HG03066 (cell line): ENCODE results near the gene ANO3.
A peak's percentile ranks its signal among the peaks of the same experiment; 100 is the strongest.
"Not testable (repeated sequence)": the region's sequence is repeated elsewhere in the genome, so short reads cannot be mapped to it uniquely, and the experiment has no call there.

Source experiments
- ATAC-seq: cut with Tn5 transposase; IDR thresholded peaks from one replicate; pipeline ENCODE4 v1.9.1; 2021; ENCODE audit warnings: low read depth; ENCODE audit not compliant: unreplicated experiment

ANO3 gene

GRCh38 chr11:26613759-26614158, 281.8 kb downstream of the ANO3 start:
- ATAC-seq = no peak

DNA sequence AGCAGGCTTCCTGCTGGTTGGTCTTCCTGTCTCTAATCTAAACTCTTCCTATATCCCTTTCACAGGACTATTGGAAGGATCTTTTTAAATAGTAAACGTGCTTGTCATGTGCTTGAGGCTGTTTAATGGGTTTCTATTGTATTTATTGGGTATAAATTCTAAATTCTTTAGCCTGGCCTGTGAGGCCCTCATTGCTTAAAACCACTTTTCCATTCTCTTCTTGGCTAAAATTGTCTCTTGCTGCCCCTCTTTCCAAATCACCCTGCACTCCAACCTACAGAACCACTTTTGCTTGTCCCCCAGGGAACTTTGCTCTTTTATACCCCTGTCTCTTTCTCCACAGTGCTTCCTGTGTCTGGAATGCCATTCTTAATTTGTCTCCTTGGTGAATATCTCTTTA, 286.5 kb downstream of the ANO3 start:
- ATAC-seq = no peak

GRCh38 chr11:26620282-26621045, 288.5 kb downstream of the ANO3 start:
- no peak for ATAC-seq

- no peak for ATAC-seq
Observed at GRCh38 chr11:26621132-26621531, 289.2 kb downstream of the ANO3 start.

- no peak for ATAC-seq
Observed at GRCh38 chr11:26622181-26622580, 290.3 kb downstream of the ANO3 start.

- no peak for ATAC-seq
Observed at GRCh38 chr11:26623076-26623659, 291.2 kb downstream of the ANO3 start.

DNA sequence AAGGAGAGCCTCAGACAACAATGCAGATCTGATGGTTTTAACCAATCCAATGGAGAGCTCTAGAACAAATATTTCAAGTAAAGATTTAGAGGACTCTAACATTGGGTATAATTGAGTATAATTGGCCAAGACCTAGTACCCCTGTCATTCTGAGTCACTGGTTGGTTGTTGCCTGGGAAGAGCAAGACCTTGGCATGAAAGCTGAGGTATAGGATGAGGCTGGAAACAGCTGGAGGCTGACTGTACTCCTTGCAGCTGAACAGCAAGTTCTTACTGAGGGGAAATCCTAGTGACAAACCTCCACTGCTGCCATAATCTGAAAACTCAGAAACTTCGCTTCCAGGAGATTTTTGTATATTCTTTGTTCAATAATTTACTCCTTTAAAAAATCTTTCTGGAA, 294.4 kb downstream of the ANO3 start:
- ATAC-seq = no peak

DNA sequence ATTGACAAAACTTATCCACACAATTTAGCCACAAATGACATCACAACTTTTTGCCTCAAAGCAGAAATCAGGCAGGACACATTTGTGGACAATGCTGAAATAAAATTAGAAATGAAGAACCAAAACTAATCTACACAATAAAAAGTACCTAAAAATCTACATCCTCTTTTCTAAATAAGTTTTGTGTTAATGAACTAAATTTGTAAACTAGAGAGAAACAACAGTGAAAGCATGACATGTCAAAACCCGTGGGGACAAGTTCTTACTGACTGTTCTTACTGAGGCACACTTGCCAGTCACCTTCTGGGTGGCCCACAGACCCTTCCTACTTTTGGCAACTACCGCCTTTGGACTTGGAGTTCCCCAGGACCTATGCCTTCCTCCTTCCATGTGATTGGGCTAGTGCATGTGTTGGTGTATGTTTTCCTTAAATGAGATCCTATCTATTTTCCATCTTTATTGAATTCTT, 300.8 kb downstream of the ANO3 start:
- no peak for ATAC-seq

GRCh38 chr11:26643314-26643713, 311.4 kb downstream of the ANO3 start:
- not testable (repeated sequence) for ATAC-seq

DNA sequence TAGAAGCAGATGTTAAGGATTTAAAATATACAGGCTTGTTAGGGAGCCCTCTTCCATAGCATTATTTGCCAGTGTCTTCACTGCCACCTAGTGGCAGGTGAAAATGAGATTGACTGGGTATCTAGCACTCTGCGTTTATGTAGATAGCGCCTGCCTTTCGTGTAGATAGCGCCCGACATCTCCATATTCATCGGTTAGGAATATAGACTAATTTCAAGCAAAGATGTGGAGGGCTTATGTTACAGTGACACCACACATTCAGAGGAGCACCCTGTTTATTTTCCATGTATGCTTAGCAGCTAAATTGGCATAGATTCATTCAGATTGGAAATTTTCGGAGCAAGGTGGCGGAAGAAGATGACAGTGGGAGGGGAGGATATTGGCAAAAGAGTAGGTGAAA, 318.0 kb downstream of the ANO3 start:
- peak; percentile 85 for ATAC-seq

DNA sequence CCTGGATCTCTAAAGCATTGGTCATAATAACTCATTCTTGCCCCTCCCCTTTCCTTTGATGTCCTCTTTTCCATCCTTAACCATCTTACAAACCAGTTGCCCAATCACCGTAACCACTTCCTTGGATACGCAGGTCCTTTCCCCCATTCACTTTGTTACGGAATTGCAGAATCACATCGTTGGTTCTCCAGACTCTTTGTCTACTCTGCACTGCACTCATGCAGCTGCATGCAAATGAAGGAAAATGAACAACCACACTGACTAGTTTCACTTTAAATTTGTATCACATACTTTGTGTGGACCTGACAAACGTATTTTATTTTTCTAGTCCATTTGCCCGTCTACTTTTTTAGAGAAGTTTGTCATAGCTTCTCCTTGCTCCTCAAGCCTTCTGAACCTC, 320.0 kb downstream of the ANO3 start:
- no peak for ATAC-seq

GRCh38 chr11:26655287-26655686, 323.4 kb downstream of the ANO3 start:
- ATAC-seq = no peak

- ATAC-seq = no peak
Observed at GRCh38 chr11:26662916-26663315, 331.0 kb downstream of the ANO3 start.

DNA sequence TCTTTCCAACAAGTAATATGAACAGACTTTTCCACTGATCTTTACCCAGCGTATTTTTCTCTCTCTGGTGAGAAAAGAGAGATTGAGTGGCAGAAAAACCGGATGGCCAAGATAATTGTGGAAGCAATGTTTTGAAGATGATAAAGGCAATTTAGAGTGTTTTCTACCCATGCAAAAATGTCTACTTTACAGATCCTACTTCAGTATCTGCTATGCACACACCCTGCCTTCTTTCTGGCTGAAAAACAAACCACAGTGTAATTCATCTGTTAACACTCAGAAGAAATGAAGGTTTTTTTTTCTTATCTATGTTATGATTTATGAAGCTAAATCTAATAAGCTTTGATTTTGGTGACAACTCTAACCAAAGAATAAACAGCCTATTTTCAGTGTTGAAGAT, 333.1 kb downstream of the ANO3 start:
- ATAC-seq = no peak

DNA sequence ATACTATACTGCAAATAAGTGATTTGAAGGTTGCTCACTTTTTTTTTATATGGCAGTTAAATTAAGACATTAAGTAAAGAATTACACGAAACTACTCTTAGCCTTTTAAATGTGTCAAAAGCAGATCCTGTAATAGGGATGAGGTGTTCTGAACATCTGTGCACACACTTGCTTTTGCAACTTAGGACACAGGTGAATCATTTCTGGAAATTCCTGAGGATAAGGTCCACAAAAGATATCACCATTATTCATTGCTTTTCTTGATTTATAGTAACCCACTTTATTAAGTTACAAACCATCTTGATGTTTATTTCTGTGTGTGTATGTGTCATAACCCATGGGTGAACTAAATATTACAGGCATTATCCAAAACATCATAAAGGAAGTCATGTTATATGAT, 334.0 kb downstream of the ANO3 start:
- ATAC-seq = no peak

- no peak for ATAC-seq
Observed at GRCh38 chr11:26675233-26675928, 343.5 kb downstream of the ANO3 start.

- no peak for ATAC-seq
Observed at GRCh38 chr11:26676641-26677040, 344.7 kb downstream of the ANO3 start.

- no peak for ATAC-seq
Observed at GRCh38 chr11:26677566-26677965, 345.6 kb downstream of the ANO3 start.

DNA sequence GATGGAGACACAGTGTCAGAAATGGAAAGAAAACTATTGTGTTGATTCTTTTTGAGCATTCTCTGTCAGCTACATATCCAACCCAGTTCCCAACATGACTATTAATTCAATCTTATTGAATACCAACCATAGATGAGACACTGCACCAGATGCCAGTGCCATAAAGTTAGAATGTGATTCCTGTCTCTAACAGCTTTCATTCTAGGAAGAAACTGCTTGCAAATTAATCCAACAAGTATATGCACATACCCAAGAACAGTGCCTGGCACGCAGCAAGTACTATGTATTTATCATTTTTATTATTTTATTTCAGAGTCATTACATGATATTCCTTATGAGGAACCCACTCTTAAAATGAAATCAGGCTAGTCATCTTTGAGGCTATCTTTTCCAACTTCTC, 355.4 kb downstream of the ANO3 start:
- no peak for ATAC-seq

DNA sequence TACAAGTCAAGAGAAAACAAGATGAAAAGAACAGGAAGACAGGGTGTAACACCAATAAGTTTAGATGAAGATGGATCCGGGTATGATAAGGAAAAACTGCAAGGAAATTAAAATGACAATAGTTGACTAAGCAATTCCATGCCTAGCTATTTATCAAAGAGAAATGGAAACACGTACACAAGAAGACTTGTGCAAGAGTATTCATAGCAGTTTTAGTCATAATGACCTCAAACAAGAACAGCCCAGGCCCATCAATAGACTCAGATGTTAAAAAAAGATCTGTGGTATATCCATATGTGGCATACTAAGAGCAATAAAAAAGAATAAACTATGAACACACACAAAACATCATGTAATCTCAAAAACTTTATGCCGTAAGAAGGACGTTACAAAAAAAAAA, 356.8 kb downstream of the ANO3 start:
- no peak for ATAC-seq

GRCh38 chr11:26696330-26696729, 364.4 kb downstream of the ANO3 start:
- no peak for ATAC-seq

DNA sequence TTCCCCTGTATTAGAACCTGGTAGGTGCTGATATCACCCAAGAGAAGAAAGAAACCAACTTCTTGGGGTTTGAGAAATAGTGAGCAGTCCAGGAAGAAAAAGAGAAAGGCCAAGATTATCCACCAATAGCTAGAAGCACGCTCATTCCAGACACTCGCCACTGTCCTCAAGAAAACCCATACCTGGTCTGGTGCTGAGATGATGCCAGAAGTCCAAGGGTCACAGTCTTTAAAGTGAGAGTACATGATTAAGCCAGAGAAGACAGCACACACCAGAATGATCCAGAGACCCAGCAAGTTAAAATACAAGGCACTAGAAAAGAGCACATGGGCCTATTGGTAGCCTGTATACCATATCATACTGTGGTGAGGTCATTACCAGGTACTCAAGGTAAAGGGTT, 366.3 kb downstream of the ANO3 start:
- no peak for ATAC-seq
